Right ventricle myocardium superior (tissue), 1 donor: ENCODE measurements around the gene TMEM209. TPM values are rescaled to one million over a fixed set of nuclear protein-coding genes. Genes with fewer than 3 reads are reported as not detected.
A peak's percentile ranks its signal among the peaks of the same experiment; 100 is the strongest.

Source experiments
- ATAC-seq: fragments of 200-7000 bp; cut with Tn5 transposase; one replicate; pipeline ENCODE4 v1.9.1; 2020; ENCODE audit warnings: mild to moderate bottlenecking; ENCODE audit not compliant: poor library complexity
- DNase-seq: peaks from one replicate; pipeline ENCODE4 v3.0.0-alpha.2; 2020
- intact Hi-C: fragments of 100-400 bp; cut with DNase I; formaldehyde crosslinking; loops from one replicate; pipeline ENCODE4 v1.11.2; 2022
- total RNA-seq: library from RNA; stranded (reverse); fragmentation: NEBNext Ultra II Directional; extraction: Animal tissue kit (Norgen Biotek cat#: 25700); gene quantifications from one replicate; pipeline ENCODE4 v1.2.1, GENCODE V29; 2021
- donor health status: DM: no; HTN: yes; CAD: no; lungs with severe emphysema.

TMEM209 gene
- total RNA-seq, 1 donor from 2014 or later: 6.2 TPM

- DNase-seq (no peak), ATAC-seq (no peak)
- intact Hi-C loops: no loop called here
Measured at GRCh38 chr7:130181263-130181605, 24.0 kb downstream of the TMEM209 start.

GRCh38 chr7:130180571-130181262 is 24.5 kb downstream of the TMEM209 start:
- ATAC-seq (no peak), DNase-seq (no peak)
- intact Hi-C loops: no loop called here

DNA sequence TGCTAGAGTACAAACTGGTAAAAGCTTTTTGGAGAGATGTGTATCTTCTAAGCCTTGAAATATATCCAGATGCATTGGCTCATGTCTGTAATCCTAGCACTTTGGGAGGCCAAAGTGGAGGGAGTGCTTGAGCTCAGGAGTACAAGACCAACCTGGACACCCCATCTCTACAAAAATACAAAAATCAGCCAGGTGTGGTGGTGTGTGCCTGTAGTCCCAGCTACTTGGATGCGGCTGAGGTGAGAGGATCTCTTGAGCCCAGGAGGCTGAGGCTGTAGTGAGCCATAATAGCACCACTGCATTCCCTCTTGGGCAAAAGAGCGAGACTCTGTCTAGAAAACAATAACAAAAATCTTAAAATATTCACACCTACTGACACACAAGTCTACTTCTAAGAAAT is 25.6 kb downstream of the TMEM209 start:
- ATAC-seq (no peak), DNase-seq (no peak)
- intact Hi-C loops: no loop called here

- intact Hi-C loops: no loop called here
- no peak for ATAC-seq
- no peak for DNase-seq
Measured at GRCh38 chr7:130178251-130178650, 27.0 kb downstream of the TMEM209 start.

DNA sequence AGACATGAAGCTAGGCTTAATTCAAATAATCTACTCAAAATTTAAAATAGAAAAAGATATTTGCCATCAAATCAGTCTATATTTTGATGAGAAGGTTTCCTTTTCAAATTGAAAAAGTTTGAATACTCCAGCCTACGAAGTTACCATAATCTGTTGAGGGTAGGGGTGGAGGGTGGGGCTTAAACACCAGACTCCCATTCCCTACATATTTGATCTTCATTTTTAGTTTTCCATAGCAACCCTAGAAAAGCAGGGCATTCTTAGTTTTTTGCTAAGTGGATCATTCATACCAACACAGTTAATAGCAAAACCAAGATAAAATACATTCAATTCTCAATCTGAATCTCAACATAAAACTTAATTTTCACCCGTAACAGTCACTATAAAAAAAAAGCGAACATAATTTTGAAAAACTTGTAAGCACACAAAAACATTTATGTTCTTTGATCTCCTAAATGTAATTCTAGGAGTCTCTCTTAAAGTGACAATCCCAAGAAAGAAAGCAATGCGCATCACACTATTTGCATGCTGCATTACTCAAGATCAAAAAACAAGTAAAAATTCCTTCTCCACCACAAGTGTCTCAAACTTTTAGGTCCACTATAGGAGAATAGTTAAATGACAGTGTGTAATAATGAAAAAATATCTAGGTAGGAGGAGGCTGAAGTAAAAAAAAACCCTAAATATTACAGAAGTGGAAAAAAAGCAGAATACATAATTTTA is 30.8 kb downstream of the TMEM209 start:
- no peak for DNase-seq
- intact Hi-C loops: no loop called here
- no peak for ATAC-seq

DNA sequence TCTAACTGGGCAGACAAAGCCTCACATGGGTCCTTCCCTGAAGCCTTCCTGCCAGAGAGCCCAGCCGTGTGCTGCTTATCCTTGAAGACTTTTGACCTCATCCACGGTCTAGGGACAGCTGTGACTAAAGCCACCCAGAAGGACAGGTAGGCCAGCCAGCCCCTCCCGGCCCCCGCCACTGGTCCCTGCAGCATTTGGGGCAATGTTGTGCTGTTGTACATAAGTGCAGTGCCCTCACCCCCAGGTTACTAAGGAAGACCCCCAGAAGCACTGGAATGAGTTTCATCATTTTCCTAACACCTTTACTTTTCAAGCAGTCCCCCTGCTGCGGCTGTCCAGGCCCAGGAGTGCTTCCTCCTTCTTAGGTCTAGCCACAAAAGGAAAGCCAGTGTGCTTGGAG is 43.0 kb downstream of the TMEM209 start:
- DNase-seq (no peak), ATAC-seq (no peak)
- intact Hi-C loops: no loop called here

DNA sequence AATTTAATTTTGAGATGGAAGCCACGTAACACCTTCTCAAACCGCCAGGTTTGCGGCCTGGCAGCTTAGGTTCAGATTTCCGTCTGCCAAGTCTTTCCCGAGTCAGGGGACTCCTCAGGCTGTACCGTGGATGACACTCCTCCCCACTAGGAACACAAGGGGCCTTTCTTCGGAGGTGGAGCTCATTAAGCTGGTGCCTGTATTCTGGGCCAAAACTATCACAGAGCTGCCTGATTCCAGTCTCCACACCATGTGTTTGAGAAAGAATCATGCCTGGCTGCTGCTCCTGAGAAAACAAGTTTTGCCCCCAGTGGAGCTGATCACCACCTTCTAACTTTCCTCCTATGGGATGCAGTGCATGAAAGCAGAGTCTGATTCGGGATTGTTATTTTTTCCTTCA is 44.8 kb downstream of the TMEM209 start:
- ATAC-seq (no peak), DNase-seq (no peak)
- intact Hi-C loops: no loop called here

GRCh38 chr7:130160023-130160422 is 45.2 kb downstream of the TMEM209 start:
- ATAC-seq (no peak), DNase-seq (no peak)
- intact Hi-C loops: no loop called here

GRCh38 chr7:130157700-130158099 is 47.5 kb downstream of the TMEM209 start:
- ATAC-seq (no peak), DNase-seq (no peak)
- intact Hi-C loops: no loop called here

GRCh38 chr7:130156140-130156539 is 49.1 kb downstream of the TMEM209 start:
- intact Hi-C loops: no loop called here
- no peak for DNase-seq
- ATAC-seq: no peak

GRCh38 chr7:130154501-130155317 is 50.5 kb downstream of the TMEM209 start:
- ATAC-seq: peak; percentile 11
- DNase-seq: no peak
- intact Hi-C loops: no loop called here

- intact Hi-C loops: no loop called here
- DNase-seq (no peak), ATAC-seq (peak; percentile 32)
Measured at GRCh38 chr7:130154131-130154500, 51.1 kb downstream of the TMEM209 start.

DNA sequence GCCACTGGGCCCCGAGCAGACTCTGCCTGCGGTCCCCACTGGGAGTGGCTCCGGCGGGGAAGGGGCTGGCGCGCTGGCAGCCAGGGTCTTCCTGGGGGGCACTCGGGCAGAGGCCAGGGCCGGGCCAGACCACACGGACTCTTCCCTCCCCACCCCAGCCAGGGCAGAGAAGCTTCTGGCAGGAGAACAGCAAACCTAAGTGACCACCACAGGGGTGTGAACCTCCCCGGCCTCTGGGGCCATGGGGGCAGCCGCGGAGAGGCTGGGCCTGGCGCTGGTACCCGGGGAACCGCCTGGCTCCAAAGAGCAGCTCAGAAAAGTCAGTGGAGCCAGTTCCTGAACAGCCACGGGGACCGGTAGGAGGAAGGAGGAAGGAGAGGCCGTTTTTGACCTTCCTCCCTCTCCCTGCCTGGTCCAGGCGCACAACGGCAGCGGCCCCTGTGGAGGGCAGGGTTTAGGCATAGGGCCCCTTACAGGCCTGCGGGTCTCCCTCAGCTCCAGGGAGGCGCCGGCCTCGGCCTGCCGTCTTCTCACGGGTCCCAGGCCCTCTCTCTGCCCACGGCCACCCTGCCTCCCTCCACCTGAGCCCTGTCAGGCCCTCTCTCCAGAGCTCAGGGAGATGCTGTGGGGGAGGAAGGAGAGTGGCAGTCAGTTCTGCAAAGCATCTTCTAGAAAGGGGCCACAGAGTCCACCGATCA is 51.8 kb downstream of the TMEM209 start:
- intact Hi-C loops: no loop called here
- DNase-seq (no peak), ATAC-seq (no peak)

DNA sequence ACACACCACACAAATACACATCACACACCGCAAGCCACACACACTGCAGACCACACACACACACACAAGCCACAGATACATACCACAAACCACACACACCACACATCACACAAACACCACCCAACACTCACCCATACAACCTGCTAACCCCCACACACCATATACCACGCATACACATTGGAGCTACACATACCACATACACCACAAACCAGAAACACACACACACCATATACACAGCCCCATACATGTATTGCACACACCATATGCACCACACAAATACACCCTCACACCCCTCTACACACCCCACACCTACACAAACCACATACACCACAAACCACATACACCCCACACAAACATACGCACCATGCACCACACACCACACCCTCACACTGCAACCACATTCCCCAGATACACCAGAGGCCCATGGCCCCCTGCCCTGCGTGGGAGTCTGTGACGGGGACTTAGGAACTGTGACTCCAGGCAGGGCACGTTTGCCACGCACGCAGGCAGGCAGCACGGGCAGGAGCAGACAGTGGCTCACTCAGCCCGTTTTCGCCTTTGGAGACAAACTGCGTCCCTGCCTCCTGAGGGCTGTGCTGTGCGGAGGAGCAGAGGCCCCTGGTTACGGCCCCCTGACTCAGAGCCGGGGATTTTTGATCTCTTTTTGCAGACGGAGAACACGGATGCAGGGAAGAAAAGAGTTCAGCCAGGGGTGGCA is 52.6 kb downstream of the TMEM209 start:
- intact Hi-C loops: no loop called here
- DNase-seq (no peak), ATAC-seq (no peak)

GRCh38 chr7:130151591-130152492 is 53.4 kb downstream of the TMEM209 start:
- no peak for ATAC-seq
- intact Hi-C loops: no loop called here

DNA sequence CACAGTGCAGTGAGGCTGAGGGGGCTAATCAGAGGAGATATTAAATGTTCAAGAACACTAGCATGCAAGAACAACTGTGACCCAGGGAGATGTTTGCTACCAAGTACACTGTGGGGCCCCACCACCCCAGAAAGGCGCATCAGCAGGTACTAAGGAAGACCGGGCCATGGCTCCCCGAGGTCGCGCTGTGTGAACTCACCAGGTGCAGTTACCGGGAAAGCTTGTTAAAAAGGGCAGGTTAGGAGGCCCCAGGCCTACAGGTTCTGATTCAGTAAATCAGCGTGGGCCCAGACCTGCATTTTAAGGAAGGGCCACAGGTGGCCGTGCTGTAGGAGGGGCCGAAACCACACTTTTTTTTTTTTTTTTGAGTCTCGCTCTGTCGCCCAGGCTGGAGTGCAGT is 54.6 kb downstream of the TMEM209 start:
- DNase-seq (no peak), ATAC-seq (no peak)
- intact Hi-C loops: no loop called here

More at GRCh38 chr7:130151591-130152492, 53.4 kb downstream of the TMEM209 start:
- DNase-seq: no peak

- ATAC-seq (no peak), DNase-seq (no peak)
- intact Hi-C loops: no loop called here
Measured at GRCh38 chr7:130149281-130150139, 55.7 kb downstream of the TMEM209 start.
